Endothelial cell of umbilical vein (primary cell): Measurements from ENCODE around the gene MCFD2. TPM values are rescaled to one million over a fixed set of nuclear protein-coding genes. Genes with fewer than 3 reads are reported as not detected.

Experiments used
- BruUV-seq: library from RNA; stranded (reverse); fragments of 400-500 nt; replicated peaks from 2 replicates; lab custom pipeline; 2021; lab: Mats Ljungman, UMichigan
- CTCF ChIA-PET: fragments of 300-600, 350-600 bp; sonication (Branson Sonifier 250); formaldehyde crosslinking; loops from one replicate; lab custom pipeline; 2021; ENCODE audit warnings: antibody characterized with exemption, inconsistent platforms; lab: Charles Lee
- POLR2A ChIA-PET: fragments of 300-600, 350-600 bp; sonication (Branson Sonifier 250); formaldehyde crosslinking; loops from one replicate; lab custom pipeline; 2021; ENCODE audit warnings: antibody characterized with exemption, inconsistent platforms; lab: Charles Lee
- DNase-seq: peaks from one replicate; pipeline ENCODE4 v3.0.0-alpha.2; 2011; ENCODE audit warnings: low read depth, low spot score
- FAIRE-seq: peaks from 2 replicates; lab custom pipeline; 2011; peaks lifted over from hg19 to GRCh38; lab: Jason Lieb, UNC
- H2AFZ ChIP-seq: 2 replicates; pipeline ENCODE4 v1.6.0; 2012; ENCODE audit warnings: low read depth, low read length, control low read depth, inconsistent platforms
- H3K27ac ChIP-seq: 2 replicates; pipeline ENCODE4 v1.5.1; 2011; ENCODE audit warnings: low read depth, mild to moderate bottlenecking, control low read depth, low read length, moderate library complexity; ENCODE audit not compliant: insufficient read depth
- H3K27me3 ChIP-seq, 2 experiments: 2 replicates each; pipeline versions ENCODE4 v1.6.0 to v1.6.1; 2011; ENCODE audit warnings: low read length in 2 of 2, mixed read lengths in 1 of 2; ENCODE audit not compliant: control insufficient read depth in 2 of 2, insufficient read depth in 2 of 2
- H3K36me3 ChIP-seq, 2 experiments: 2 replicates in 1 of 2; 3 replicates in 1 of 2; pipeline ENCODE4 v1.5.1; 2011; ENCODE audit warnings: low read length in 2 of 2, mild to moderate bottlenecking in 1 of 2, moderate library complexity in 1 of 2; ENCODE audit not compliant: control insufficient read depth in 2 of 2, insufficient read depth in 2 of 2; ENCODE audit errors: extremely low read depth in 1 of 2
- H3K4me1 ChIP-seq: 3 replicates; pipeline ENCODE4 v1.5.1; 2011; ENCODE audit warnings: mild to moderate bottlenecking, low read length; ENCODE audit not compliant: control insufficient read depth, insufficient read depth; ENCODE audit errors: extremely low read depth
- H3K4me2 ChIP-seq: 2 replicates; pipeline ENCODE4 v1.6.1; 2011; ENCODE audit warnings: low read length, control low read depth, mixed read lengths; ENCODE audit not compliant: insufficient read depth
- H3K4me3 ChIP-seq, 3 experiments: fragments of 200-600 bp in 1 of 3; sonication (generic), shearing (Covaris generic) in 1 of 3; replicated peaks in 1 of 3; 2 replicates each; pipeline ENCODE4 v1.5.1; 2011 to 2016; ENCODE audit warnings: control low read depth in 3 of 3, low read length in 3 of 3, mild to moderate bottlenecking in 2 of 3, inconsistent platforms in 1 of 3, low read depth in 1 of 3, moderate library complexity in 1 of 3; ENCODE audit not compliant: insufficient read depth in 1 of 3
- H3K79me2 ChIP-seq: 2 replicates; pipeline ENCODE4 v1.6.0; 2012; ENCODE audit warnings: low read length, inconsistent platforms; ENCODE audit not compliant: control insufficient read depth, insufficient read depth
- H3K9ac ChIP-seq: replicated peaks from 2 replicates; pipeline ENCODE3; 2011; ENCODE audit warnings: low read length, control low read depth; ENCODE audit not compliant: insufficient read depth; ENCODE audit errors: extremely low read depth
- H3K9me1 ChIP-seq: replicated peaks from 3 replicates; pipeline ENCODE4 v1.6.0; 2011; ENCODE audit warnings: mild to moderate bottlenecking, low read length; ENCODE audit not compliant: control insufficient read depth, insufficient read depth; ENCODE audit errors: extremely low read depth
- H3K9me3 ChIP-seq: replicated peaks from 2 replicates; pipeline ENCODE4 v1.5.1; 2012; ENCODE audit warnings: low read length, inconsistent platforms; ENCODE audit not compliant: control insufficient read depth, insufficient read depth
- H4K20me1 ChIP-seq: replicated peaks from 2 replicates; pipeline ENCODE3; 2011; ENCODE audit warnings: mild to moderate bottlenecking, low read length; ENCODE audit not compliant: control insufficient read depth, insufficient read depth; ENCODE audit errors: extremely low read depth
- CTCF ChIP-seq, 2 donors: IDR thresholded peaks; 1 replicate in 1 of 2; 2 replicates in 1 of 2; pipeline ENCODE4 v1.5.1; 2011; ENCODE audit warnings: low read length in 2 of 2, mild to moderate bottlenecking in 2 of 2, moderate library complexity in 2 of 2, control low read depth in 1 of 2, inconsistent platforms in 1 of 2, low read depth in 1 of 2; ENCODE audit not compliant: insufficient read depth in 1 of 2; ENCODE audit errors: extremely low read depth in 1 of 2
- EZH2 ChIP-seq: IDR thresholded peaks from 2 replicates; pipeline ENCODE4 v1.6.1; 2012; ENCODE audit warnings: borderline replicate concordance, low read depth, mild to moderate bottlenecking, moderate library complexity, low read length, inconsistent platforms; ENCODE audit not compliant: severe bottlenecking
- FOS ChIP-seq: IDR thresholded peaks from 2 replicates; pipeline ENCODE4 v1.6.1; 2011; ENCODE audit warnings: mild to moderate bottlenecking, low read length, moderate library complexity, borderline replicate concordance; ENCODE audit not compliant: insufficient read depth
- GATA2 ChIP-seq: IDR thresholded peaks from 2 replicates; pipeline ENCODE4 v1.7.0; 2011; ENCODE audit warnings: low read depth, mild to moderate bottlenecking, moderate library complexity, mixed read lengths, low read length; ENCODE audit not compliant: insufficient read length, insufficient read depth
- MAX ChIP-seq: IDR thresholded peaks from 2 replicates; pipeline ENCODE4 v1.6.1; 2011; ENCODE audit not compliant: insufficient read depth, insufficient read length
- MYC ChIP-seq: IDR thresholded peaks from one replicate; pipeline ENCODE4 v1.6.1; 2011; ENCODE audit warnings: mild to moderate bottlenecking, low read depth, low read length
- dilution Hi-C: fragments of 300-500 bp; cut with MboI; formaldehyde crosslinking; loops from one replicate; pipeline ENCODE4 v1.15.0; 2019; ENCODE audit warnings: low sequenced_read_pairs; ENCODE audit not compliant: extremely low pct_ligation_motif_present
- intact Hi-C: fragments of 100-400 bp; cut with micrococcal nuclease; formaldehyde crosslinking; loops from one replicate; pipeline ENCODE4 v1.10.0; 2022
- polyA plus RNA-seq, 4 experiments: library from polyadenylated mRNA; depleted of rRNA in 3 of 4; stranded (reverse) in 3 of 4; unstranded in 1 of 4; fragments of >200 nt; gene quantifications; 2 replicates each; pipeline versions ENCODE4 v1.2.1 to v1.2.3, GENCODE V29; 2011 to 2012; ENCODE audit warnings: missing spikeins in 1 of 4
- total RNA-seq: library from RNA; stranded (reverse); gene quantifications from 2 replicates; pipeline ENCODE4 v1.2.3, GENCODE V29; 2021

The MCFD2 gene
- total and polyA plus RNA-seq, 2 donors (not counting 3 experiments of a cell fraction or from before 2014, with no cell fraction given), result 74.8 to 141 TPM

- H3K4me3 ChIP-seq, result no peak overlapping the region
- H3K4me2 ChIP-seq, result no peak overlapping the region
- no peaks in the 10 kb centered on the region for H4K20me1 ChIP-seq
- no peaks in the 10 kb centered on the region for H3K79me2 ChIP-seq
- DNase-seq (no peak), FAIRE-seq (no peak)
- H3K9me1 ChIP-seq, result no peaks in the 10 kb centered on the region
- H3K4me1 ChIP-seq, result peaks cover 23% of the 10 kb centered on the region
- no peaks in the 10 kb centered on the region for H3K27me3 ChIP-seq
- no TSS peak for BruUV-seq
- no peak overlapping the region for H3K27ac ChIP-seq
- H3K9ac ChIP-seq, result no peak overlapping the region
- dilution Hi-C loops (no loop called here), intact Hi-C loops (no loop called here)
- no peaks in the 10 kb centered on the region for H3K9me3 ChIP-seq
- no peak for TF ChIP-seq GATA2
- no peak for TF ChIP-seq MYC
- no peak for TF ChIP-seq EZH2
- TF ChIP-seq MAX, result no peak
- TF ChIP-seq CTCF (IDR thresholded peaks at IDR 0.05; ENCODE audit: extremely low read depth in 1 of 2, insufficient read depth in 1 of 2, low read depth in 1 of 2, low read length in 2 of 2), result no peak
- no peak for TF ChIP-seq FOS
- H2AFZ ChIP-seq, result no peak overlapping the region
- ChIA-PET POLR2A (no interaction called here), CTCF (interaction anchor here (1.3 to 2.9 kb wide), 4 partner anchors 12 to 399 kb away, joined by 4 to 14 read pairs (median 6); no protein-coding TSS in a partner anchor)
- H3K36me3 ChIP-seq, result no peaks in the 10 kb centered on the region
Measured at GRCh38 chr2:46924038-46924437, 8.4 kb upstream of the MCFD2 start.
